Stimulated activated naive CD4-positive, alpha-beta T cell treated with Interleukin-2 at 50 U/mL for 16 hours (primary cell): ENCODE results near the gene VAV2.

Experiments
- DNase-seq: peaks from one replicate; lab custom pipeline; 2025; lab: John Stamatoyannopoulos, UW

VAV2 gene

GRCh38 chr9:133951265-133951664, 40.9 kb downstream of the VAV2 start:
- no peak for DNase-seq

- DNase-seq: no peak
These were observed 41.5 kb downstream of the VAV2 start for GRCh38 chr9:133950629-133951111.

GRCh38 chr9:133950192-133950591, 41.9 kb downstream of the VAV2 start:
- DNase-seq: no peak

- DNase-seq: no peak
These were observed 42.5 kb downstream of the VAV2 start for GRCh38 chr9:133949486-133950061.

- DNase-seq: no peak
These were observed 43.3 kb downstream of the VAV2 start for GRCh38 chr9:133948561-133949485.

GRCh38 chr9:133948131-133948530, 44.0 kb downstream of the VAV2 start:
- no peak for DNase-seq

GRCh38 chr9:133946840-133947486, 45.2 kb downstream of the VAV2 start:
- DNase-seq: no peak

GRCh38 chr9:133945977-133946753, 46.0 kb downstream of the VAV2 start:
- DNase-seq: no peak

- DNase-seq: no peak
These were observed 46.7 kb downstream of the VAV2 start for GRCh38 chr9:133945314-133945975.

- no peak for DNase-seq
These were observed 47.4 kb downstream of the VAV2 start for GRCh38 chr9:133944746-133945135.

GRCh38 chr9:133943781-133944745, 48.1 kb downstream of the VAV2 start:
- no peak for DNase-seq

GRCh38 chr9:133943036-133943780, 48.9 kb downstream of the VAV2 start:
- DNase-seq: no peak

- no peak for DNase-seq
These were observed 49.7 kb downstream of the VAV2 start for GRCh38 chr9:133942206-133942975.

- DNase-seq: no peak
These were observed 52.3 kb downstream of the VAV2 start for GRCh38 chr9:133939845-133940244.

- no peak for DNase-seq
These were observed 52.8 kb downstream of the VAV2 start for GRCh38 chr9:133939171-133939785.

- DNase-seq: no peak
These were observed 53.4 kb downstream of the VAV2 start for GRCh38 chr9:133938753-133939152.

GRCh38 chr9:133938086-133938485, 54.0 kb downstream of the VAV2 start:
- DNase-seq: no peak

- DNase-seq: no peak
These were observed 55.0 kb downstream of the VAV2 start for GRCh38 chr9:133937120-133937519.
